A549 (cell line): ENCODE data around the gene PTMS. TPM values are rescaled to one million over a fixed set of nuclear protein-coding genes. Genes with fewer than 3 reads are reported as not detected.
A peak's percentile ranks its signal among the peaks of the same experiment; 100 is the strongest.

Source experiments
- ATAC-seq, 2 experiments: fragments of 200-7000 bp in 1 of 2; fragments of >200 bp in 1 of 2; cut with Nextera tagmentation in 1 of 2; cut with Tn5 transposase in 1 of 2; 3 replicates each; pipeline versions ENCODE4 v1.8.0 to v1.9.1; 2018 to 2020; ENCODE audit warnings: mild to moderate bottlenecking in 1 of 2, moderate library complexity in 1 of 2
- CTCF ChIA-PET: fragments of 300-600 bp; sonication (Branson Sonifier 250); formaldehyde crosslinking; extraction: SDS; loops from one replicate; lab custom pipeline; 2021; ENCODE audit warnings: antibody characterized with exemption, inconsistent platforms; lab: Yijun Ruan, JAX
- POLR2A ChIA-PET: fragments of 350-600 bp; formaldehyde crosslinking; extraction: SDS; loops from one replicate; lab custom pipeline; 2021; ENCODE audit warnings: antibody characterized with exemption, inconsistent platforms; lab: Yijun Ruan, JAX
- DNase-seq, 2 experiments: peaks; one replicate each; pipeline versions ENCODE4 v3.0.0 to v3.0.0-alpha.2; 2011 to 2016; ENCODE audit warnings: low read depth in 1 of 2, low spot score in 1 of 2
- FAIRE-seq: peaks from 2 replicates; lab custom pipeline; 2011; peaks lifted over from hg19 to GRCh38; lab: Jason Lieb, UNC
- H3K27ac ChIP-seq, 2 experiments: fragments of >200 bp; sonication (Bioruptor Twin); formaldehyde crosslinking; 3 replicates each; pipeline ENCODE4 v1.5.1; 2016 to 2017
- H3K4me1 ChIP-seq: fragments of >200 bp; sonication (Bioruptor Twin); formaldehyde crosslinking; 3 replicates; pipeline ENCODE4 v1.6.1; 2016
- H3K4me2 ChIP-seq: fragments of >200 bp; sonication (Bioruptor Twin); formaldehyde crosslinking; 3 replicates; pipeline ENCODE4 v1.6.1; 2016
- H3K4me3 ChIP-seq: fragments of >200 bp; sonication (Bioruptor Twin); formaldehyde crosslinking; 3 replicates; pipeline ENCODE4 v1.5.1; 2016
- H3K9me3 ChIP-seq: fragments of >200 bp; sonication (Bioruptor Twin); formaldehyde crosslinking; 3 replicates; pipeline ENCODE4 v1.6.1; 2016
- JUN ChIP-seq, 2 experiments: fragments of >200 bp; sonication (Bioruptor Twin); formaldehyde crosslinking; IDR thresholded peaks; 2 replicates in 1 of 2; 3 replicates in 1 of 2; pipeline ENCODE4 v1.6.1; 2016 to 2017
- MYC ChIP-seq: IDR thresholded peaks from 2 replicates; pipeline ENCODE4 v1.6.1; 2012; ENCODE audit warnings: mild to moderate bottlenecking, inconsistent platforms, low read length, improper control_type of control experiment, borderline replicate concordance
- NR3C1 ChIP-seq: fragments of >200 bp; sonication (Bioruptor Twin); formaldehyde crosslinking; IDR thresholded peaks from 3 replicates; pipeline ENCODE4 v1.6.1; 2017
- PHF8 ChIP-seq: fragments of 200-600 bp; sonication (generic); IDR thresholded peaks from 2 replicates; pipeline ENCODE4 v1.6.1; 2016; ENCODE audit warnings: low read depth, mild to moderate bottlenecking, antibody characterized with exemption, moderate library complexity, borderline replicate concordance
- POLR2A ChIP-seq: IDR thresholded peaks from 2 replicates; pipeline ENCODE4 v1.6.1; 2012; ENCODE audit warnings: mild to moderate bottlenecking, low read length
- POLR2AphosphoS2 ChIP-seq: conservative IDR thresholded peaks from 2 replicates; pipeline ENCODE4 v1.6.1; 2012; ENCODE audit warnings: low read length, improper control_type of control experiment, inconsistent platforms
- RAD21 ChIP-seq, 2 experiments: fragments of >200 bp in 1 of 2; sonication (Bioruptor Twin) in 1 of 2; formaldehyde crosslinking in 1 of 2; IDR thresholded peaks in 1 of 2; conservative IDR thresholded peaks in 1 of 2; 2 replicates in 1 of 2; 3 replicates in 1 of 2; pipeline ENCODE4 v1.6.1; 2012 to 2018; ENCODE audit warnings: inconsistent platforms in 1 of 2
- RARB ChIP-seq: fragments of 250-450 bp; sonication (Bioruptor Pico); IDR thresholded peaks from 2 replicates; pipeline ENCODE4 v1.8.0; 2021; ENCODE audit warnings: mild to moderate bottlenecking, moderate library complexity
- RCOR1 ChIP-seq: fragments of 150-350 bp; IDR thresholded peaks from 2 replicates; pipeline ENCODE4 v1.6.1; 2014; ENCODE audit warnings: antibody characterized with exemption, low read length, low read depth
- RNF2 ChIP-seq: fragments of 200-600 bp; sonication (generic); IDR thresholded peaks from 2 replicates; pipeline ENCODE4 v1.6.1; 2016; ENCODE audit warnings: low read depth, mild to moderate bottlenecking, antibody characterized with exemption, moderate library complexity, borderline replicate concordance
- SREBF2 ChIP-seq: fragments of 450-650 bp; IDR thresholded peaks from 2 replicates; pipeline ENCODE4 v1.6.1; 2014; ENCODE audit warnings: mild to moderate bottlenecking, moderate library complexity
- ZFP36 ChIP-seq: fragments of 450-650 bp; IDR thresholded peaks from 2 replicates; pipeline ENCODE4 v1.6.1; 2014; ENCODE audit warnings: borderline replicate concordance; ENCODE audit not compliant: partially characterized antibody
- WGBS: methylation state at CpG from one replicate; pipeline ENCODE4 v1.1.6; 2017; ENCODE audit errors: missing lambda C conversion rate; 5-methylcytosine and 5-hydroxymethylcytosine counted together
- polyA plus RNA-seq, 4 experiments: library from polyadenylated mRNA; depleted of rRNA in 3 of 4; stranded (reverse); fragments of >200 nt; fragmentation: RNase III in 1 of 4; extraction: RNeasy Plus Mini Kit Qiagen cat#74134 plus additional on column Dnase treatment in 1 of 4; gene quantifications; 2 replicates in 3 of 4; 3 replicates in 1 of 4; pipeline ENCODE4 v1.2.3, GENCODE V29; 2011 to 2017
- TF ChIP-seq, protein P1 (sequence below): fragments of 250-450 bp; sonication (Bioruptor Pico); IDR thresholded peaks from 2 replicates; pipeline ENCODE4 v1.5.0; 2021; ENCODE audit warnings: mild to moderate bottlenecking, moderate library complexity, borderline replicate concordance
- TF ChIP-seq, protein P2 (sequence below): IDR thresholded peaks from 2 replicates; pipeline ENCODE4 v1.6.1; 2012
- TF ChIP-seq, protein P3 (sequence below): fragments of >200 bp; sonication (Bioruptor Twin); formaldehyde crosslinking; IDR thresholded peaks from 3 replicates; pipeline ENCODE4 v1.6.1; 2016

The PTMS gene
- polyA plus RNA-seq, 2 of the 4 experiments (the other 2 are of a cell fraction), result 391 to 1,195 TPM

DNA sequence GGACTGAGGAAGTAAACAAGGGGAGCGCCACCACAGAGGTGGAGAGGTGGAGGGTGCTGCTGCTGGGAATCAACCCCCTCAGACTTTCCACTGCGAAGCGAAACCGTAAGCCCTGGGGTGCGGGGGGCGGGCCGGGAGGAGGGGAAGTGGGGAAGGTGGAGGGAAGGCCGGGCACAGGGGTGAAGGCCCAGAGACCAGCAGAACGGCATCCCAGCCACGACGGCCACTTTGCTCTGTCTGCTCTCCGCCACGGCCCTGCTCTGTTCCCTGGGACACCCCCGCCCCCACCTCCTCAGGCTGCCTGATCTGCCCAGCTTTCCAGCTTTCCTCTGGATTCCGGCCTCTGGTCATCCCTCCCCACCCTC is 6.2 kb downstream of the PTMS start, which contains the start of gene LAG3:
TSS of gene LAG3 (plus strand) at position 190 of the 365 bp plus-strand sequence. CDS start 333 bp downstream, outside the sequence.
- POLR2A ChIA-PET, result no interaction called here
- 68% methylated on average over 9 of the region's 15 CpGs for WGBS
- H3K4me1 ChIP-seq, result peaks cover 49% of the 10 kb centered on the region
- FAIRE-seq (no peak), ATAC-seq (peak in 1 of 2 experiments; percentile 3; a peak in 1 of 6 replicates)
- TF ChIP-seq, protein P1, sequence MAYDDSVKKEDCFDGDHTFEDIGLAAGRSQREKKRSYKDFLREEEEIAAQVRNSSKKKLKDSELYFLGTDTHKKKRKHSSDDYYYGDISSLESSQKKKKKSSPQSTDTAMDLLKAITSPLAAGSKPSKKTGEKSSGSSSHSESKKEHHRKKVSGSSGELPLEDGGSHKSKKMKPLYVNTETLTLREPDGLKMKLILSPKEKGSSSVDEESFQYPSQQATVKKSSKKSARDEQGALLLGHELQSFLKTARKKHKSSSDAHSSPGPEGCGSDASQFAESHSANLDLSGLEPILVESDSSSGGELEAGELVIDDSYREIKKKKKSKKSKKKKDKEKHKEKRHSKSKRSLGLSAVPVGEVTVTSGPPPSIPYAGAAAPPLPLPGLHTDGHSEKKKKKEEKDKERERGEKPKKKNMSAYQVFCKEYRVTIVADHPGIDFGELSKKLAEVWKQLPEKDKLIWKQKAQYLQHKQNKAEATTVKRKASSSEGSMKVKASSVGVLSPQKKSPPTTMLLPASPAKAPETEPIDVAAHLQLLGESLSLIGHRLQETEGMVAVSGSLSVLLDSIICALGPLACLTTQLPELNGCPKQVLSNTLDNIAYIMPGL (CRISPR knock-in tag), result no peak
- TF ChIP-seq RARB (CRISPR knock-in tag) (no peak), JUN (IDR thresholded peaks at IDR 0.05) (no peak), POLR2AphosphoS2 (no peak), ZFP36 (no peak)
- TF ChIP-seq, all 56 proteins: peak for 0
- H3K4me2 ChIP-seq, result peak within 1 kb of the TSS; percentile 26; the same call in 1 of the 3 replicates
- no peak within 1 kb of the TSS for H3K4me3 ChIP-seq
- CTCF ChIA-PET, result interaction anchor here (1.3 to 26.0 kb wide), 5 partner anchors 10 to 218 kb away, joined by 4 to 670 read pairs (median 10); partner anchors contain the start of genes CD4 and MLF2
- no peaks in the 10 kb centered on the region for H3K9me3 ChIP-seq
- peak within 1 kb of the TSS in 1 of 2 experiments; percentile 7; a peak in 2 of 6 replicates for H3K27ac ChIP-seq
- DNase-seq, result no peak

DNA sequence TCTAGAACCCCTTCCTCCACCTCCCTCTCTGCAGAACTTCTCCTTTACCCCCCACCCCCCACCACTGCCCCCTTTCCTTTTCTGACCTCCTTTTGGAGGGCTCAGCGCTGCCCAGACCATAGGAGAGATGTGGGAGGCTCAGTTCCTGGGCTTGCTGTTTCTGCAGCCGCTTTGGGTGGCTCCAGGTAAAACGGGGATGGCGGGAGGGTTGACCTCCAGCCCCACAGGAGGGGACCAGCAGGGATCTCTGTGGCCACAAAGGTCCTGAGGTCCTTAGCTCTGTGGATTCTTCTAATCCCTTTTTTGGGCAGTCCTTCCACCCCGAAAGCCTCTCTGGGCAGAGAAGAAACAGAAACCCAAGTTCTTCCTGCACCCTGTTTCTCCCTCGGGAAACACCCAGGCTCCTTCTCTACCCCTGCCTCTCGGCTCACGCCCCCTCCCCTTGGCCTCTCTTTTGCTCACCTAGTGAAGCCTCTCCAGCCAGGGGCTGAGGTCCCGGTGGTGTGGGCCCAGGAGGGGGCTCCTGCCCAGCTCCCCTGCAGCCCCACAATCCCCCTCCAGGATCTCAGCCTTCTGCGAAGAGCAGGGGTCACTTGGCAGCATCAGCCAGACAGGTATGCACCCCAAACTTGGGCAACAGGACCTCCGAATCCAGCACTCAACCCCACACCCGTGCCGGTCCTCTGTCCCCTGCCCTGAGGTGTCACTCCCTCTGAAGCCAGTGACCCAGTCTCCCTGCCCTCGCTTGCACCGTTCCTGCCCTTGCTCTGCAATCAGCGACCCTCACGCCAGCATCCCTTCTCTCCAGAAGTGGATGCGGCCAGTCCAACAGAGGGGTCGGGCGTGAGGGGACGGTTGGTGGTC is 6.8 kb downstream of the PTMS start:
- no peak overlapping the region for H3K4me3 ChIP-seq
- no peak for TF ChIP-seq RNF2
- no peak for TF ChIP-seq RARB (CRISPR knock-in tag)
- no peak for TF ChIP-seq PHF8
- no peak for TF ChIP-seq SREBF2
- no peak for TF ChIP-seq NR3C1
- TF ChIP-seq POLR2A, result no peak
- TF ChIP-seq RAD21 (conservative IDR thresholded peaks at IDR 0.05 in 1 of 2, IDR thresholded peaks at IDR 0.05 in 1 of 2), result no peak
- TF ChIP-seq, protein P2, sequence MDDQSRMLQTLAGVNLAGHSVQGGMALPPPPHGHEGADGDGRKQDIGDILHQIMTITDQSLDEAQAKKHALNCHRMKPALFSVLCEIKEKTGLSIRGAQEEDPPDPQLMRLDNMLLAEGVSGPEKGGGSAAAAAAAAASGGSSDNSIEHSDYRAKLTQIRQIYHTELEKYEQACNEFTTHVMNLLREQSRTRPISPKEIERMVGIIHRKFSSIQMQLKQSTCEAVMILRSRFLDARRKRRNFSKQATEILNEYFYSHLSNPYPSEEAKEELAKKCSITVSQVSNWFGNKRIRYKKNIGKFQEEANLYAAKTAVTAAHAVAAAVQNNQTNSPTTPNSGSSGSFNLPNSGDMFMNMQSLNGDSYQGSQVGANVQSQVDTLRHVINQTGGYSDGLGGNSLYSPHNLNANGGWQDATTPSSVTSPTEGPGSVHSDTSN, result no peak
- TF ChIP-seq, protein P3, sequence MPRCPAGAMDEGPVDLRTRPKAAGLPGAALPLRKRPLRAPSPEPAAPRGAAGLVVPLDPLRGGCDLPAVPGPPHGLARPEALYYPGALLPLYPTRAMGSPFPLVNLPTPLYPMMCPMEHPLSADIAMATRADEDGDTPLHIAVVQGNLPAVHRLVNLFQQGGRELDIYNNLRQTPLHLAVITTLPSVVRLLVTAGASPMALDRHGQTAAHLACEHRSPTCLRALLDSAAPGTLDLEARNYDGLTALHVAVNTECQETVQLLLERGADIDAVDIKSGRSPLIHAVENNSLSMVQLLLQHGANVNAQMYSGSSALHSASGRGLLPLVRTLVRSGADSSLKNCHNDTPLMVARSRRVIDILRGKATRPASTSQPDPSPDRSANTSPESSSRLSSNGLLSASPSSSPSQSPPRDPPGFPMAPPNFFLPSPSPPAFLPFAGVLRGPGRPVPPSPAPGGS, result no peak
- TF ChIP-seq RCOR1, result no peak
- no peak for TF ChIP-seq MYC
- TF ChIP-seq JUN (IDR thresholded peaks at IDR 0.05), result no peak
- H3K4me1 ChIP-seq, result peaks cover 49% of the 10 kb centered on the region
- ATAC-seq, result no peak
- ChIA-PET CTCF (interaction anchor here (1.7 to 26.0 kb wide), 5 partner anchors 10 to 152 kb away, joined by 4 to 670 read pairs (median 178); partner anchors contain the start of genes CD4, GPR162, MLF2 and P3H3), POLR2A (no interaction called here)
- no peaks in the 10 kb centered on the region for H3K9me3 ChIP-seq
- FAIRE-seq, result no peak
- H3K4me2 ChIP-seq, result no peak overlapping the region
- no peak for DNase-seq
- WGBS, result 90% methylated on average over 21 of the region's 21 CpGs
- no peak overlapping the region for H3K27ac ChIP-seq
